Rectal smooth muscle tissue (tissue), 1 donor: ENCODE measurements around the gene COL18A1.
A peak's percentile ranks its signal among the peaks of the same experiment; 100 is the strongest.
"Not testable (repeated sequence)": the region's sequence is repeated elsewhere in the genome, so short reads cannot be mapped to it uniquely, and the experiment has no call there.

Experiments used
- H3K27ac ChIP-seq: one replicate; pipeline ENCODE4 v1.7.0; 2013; ENCODE audit warnings: low read depth, low read length, inconsistent platforms
- H3K27me3 ChIP-seq: one replicate; pipeline ENCODE4 v1.7.0; 2013; ENCODE audit warnings: low read length; ENCODE audit not compliant: control insufficient read depth, insufficient read depth
- H3K36me3 ChIP-seq: one replicate; pipeline ENCODE4 v1.7.0; 2013; ENCODE audit warnings: low read length; ENCODE audit not compliant: control insufficient read depth, insufficient read depth
- H3K4me1 ChIP-seq: one replicate; pipeline ENCODE4 v1.7.0; 2013; ENCODE audit warnings: low read length; ENCODE audit not compliant: control insufficient read depth, insufficient read depth
- H3K4me3 ChIP-seq: one replicate; pipeline ENCODE4 v1.7.0; 2013; ENCODE audit warnings: low read length
- H3K9ac ChIP-seq: one replicate; pipeline ENCODE4 v1.7.0; 2013; ENCODE audit warnings: low read length

The COL18A1 gene

DNA sequence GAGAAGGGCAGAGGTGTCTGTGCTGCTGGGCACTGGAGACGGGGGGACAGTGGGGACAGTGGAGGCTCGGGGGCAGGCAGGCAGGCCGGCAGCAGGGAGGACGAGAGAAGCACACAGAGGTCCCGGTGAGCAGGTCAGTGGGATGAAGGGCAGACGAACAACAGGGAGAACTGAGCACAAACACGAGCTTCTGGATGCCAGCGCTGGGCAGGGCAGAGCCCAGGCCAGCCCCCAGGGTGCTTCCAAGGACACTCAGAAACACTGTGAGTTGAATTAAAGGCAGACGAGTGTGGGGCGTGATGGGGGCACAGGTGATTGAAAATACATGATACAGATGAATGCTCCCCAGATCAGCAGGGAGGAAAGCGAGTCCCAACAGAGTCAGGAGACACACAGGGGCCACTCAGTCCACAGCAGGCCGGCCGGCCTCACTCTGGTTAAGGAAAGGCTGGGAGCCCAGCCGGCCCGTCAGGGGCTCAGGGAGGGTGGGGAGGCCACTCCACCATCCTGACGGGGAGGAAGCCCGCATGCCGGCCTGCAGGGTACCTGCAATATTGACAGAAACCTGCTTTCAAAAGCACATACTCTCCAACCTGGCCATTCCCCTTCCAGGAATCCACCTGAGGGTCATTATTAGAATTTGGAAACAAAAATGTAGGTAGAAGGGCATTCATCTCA is 123.2 kb downstream of the COL18A1 start:
- H3K4me1 ChIP-seq: no peaks in the 10 kb centered on the region

DNA sequence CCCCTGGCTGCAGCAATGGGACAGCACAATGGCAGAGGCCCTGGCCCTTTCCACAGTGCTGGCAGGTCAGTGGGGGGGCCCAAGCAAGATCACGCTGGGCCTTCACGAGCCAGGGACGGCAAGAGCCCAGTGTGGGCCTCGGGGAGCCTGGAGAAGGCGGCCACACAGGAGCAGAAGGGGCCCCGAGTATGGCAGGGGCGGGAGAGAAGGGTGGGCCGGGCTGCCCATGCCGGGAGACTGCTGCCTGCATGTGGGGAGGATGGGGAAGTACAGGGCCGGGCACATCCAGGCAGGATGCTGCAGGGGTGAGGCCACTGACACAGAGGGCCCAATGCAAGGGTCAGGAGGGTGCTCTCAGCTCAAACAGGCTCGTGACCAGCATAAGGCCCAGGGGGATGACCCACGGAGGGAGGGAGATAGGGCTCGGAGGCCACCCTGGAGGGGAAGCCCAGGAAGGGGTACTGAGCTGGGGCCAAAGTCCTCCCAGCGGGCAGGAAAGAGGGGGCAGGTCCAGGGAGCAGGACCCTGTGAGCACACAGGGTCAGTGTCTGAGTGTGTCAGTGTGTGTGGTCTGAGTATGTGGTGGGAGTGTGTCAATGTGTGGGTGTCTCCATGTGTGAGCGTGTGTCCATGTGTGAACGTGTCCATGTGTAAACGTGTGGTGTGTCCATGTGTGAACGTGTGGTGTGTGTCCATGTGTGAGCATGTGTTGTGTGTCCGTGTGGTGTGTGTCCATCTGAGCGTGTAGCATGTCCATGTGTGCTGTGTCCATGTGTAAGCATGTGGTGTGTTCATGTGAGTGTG is 124.2 kb downstream of the COL18A1 start:
- H3K9ac ChIP-seq: no peak overlapping the region
- no peak overlapping the region for H3K27ac ChIP-seq
- no peak overlapping the region for H3K4me3 ChIP-seq
- peaks cover 9% of the 10 kb centered on the region for H3K36me3 ChIP-seq
- no peaks in the 10 kb centered on the region for H3K27me3 ChIP-seq
- H3K4me1 ChIP-seq: no peaks in the 10 kb centered on the region

More for the DNA sequence above, 123.2 kb downstream of the COL18A1 start:
- Histone ChIP-seq H3K27ac (no peak overlapping the region), H3K36me3 (peaks cover 9% of the 10 kb centered on the region), H3K9ac (no peak overlapping the region), H3K4me3 (no peak overlapping the region), H3K27me3 (no peaks in the 10 kb centered on the region)

DNA sequence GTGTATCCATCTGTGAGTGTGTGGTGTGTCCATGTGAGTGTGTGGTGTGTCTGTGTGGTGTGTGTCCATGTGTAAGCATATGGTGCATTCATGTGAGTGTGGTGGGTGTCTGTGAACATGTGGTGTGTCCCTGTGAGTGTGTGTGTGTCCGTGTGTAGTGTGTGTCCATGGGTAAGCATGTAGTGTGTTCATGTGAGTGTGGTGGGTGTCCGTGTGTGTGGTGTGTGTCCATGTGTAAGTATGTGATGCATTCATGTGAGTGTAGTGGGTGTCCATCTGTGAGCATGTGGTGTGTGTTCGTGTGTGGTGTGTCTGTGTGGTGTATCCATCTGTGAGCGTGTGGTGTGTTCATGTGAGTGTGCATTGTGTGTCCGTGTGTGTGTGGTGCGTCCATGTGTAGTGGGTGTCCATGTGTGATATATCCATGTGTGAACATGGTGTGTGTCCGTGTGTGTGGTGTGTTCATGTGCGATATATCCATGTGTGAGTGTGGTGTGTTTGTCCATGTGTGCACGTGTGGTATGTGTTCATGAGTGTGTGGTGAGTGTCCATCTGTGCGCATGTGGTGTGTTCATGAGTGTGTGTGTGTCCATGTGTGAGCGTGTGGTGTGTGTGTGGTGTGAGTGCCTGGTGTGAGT is 124.9 kb downstream of the COL18A1 start:
- H3K36me3 ChIP-seq: peaks cover 9% of the 10 kb centered on the region
- H3K4me3 ChIP-seq: no peak overlapping the region
- H3K27me3 ChIP-seq: no peaks in the 10 kb centered on the region
- no peak overlapping the region for H3K9ac ChIP-seq
- H3K4me1 ChIP-seq: no peaks in the 10 kb centered on the region
- H3K27ac ChIP-seq: no peak overlapping the region

DNA sequence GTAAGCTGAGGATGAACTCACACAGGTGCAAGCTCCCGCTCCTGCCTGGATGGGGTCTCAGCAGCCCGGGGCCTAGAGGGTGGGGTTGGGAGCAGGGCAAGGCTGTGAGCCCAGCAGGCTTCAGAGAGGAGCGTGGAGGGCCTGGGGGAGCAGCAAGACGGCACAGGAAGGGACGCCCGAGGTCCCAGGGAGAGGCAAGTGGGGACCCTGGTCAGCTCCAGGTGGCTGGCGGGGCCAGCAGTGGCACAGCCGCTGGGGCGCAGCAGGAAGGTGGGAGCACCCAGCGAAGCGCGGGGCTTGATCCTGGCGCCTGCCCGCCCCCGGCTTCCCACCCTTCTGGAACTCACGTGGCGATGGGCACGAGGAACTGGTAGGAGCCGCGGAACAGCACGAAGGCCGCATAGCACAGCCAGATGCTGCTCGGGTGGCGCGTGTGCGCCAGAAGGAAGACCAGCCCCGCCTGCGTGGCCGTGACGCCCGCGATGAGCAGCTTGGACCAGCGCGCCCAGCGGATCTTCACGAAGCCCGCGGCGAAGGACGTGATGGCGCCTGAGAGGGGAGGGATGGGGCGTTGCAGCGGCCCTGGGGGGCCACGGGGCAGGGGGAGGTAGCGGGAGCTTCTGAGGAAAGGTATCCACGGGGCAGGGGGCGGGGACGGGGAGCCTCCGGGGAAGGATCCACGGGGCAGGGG is 125.6 kb downstream of the COL18A1 start:
- H3K4me3 ChIP-seq: no peak overlapping the region
- no peak overlapping the region for H3K27ac ChIP-seq
- H3K36me3 ChIP-seq: peaks cover 9% of the 10 kb centered on the region
- no peaks in the 10 kb centered on the region for H3K27me3 ChIP-seq
- H3K9ac ChIP-seq: no peak overlapping the region
- H3K4me1 ChIP-seq: no peaks in the 10 kb centered on the region

DNA sequence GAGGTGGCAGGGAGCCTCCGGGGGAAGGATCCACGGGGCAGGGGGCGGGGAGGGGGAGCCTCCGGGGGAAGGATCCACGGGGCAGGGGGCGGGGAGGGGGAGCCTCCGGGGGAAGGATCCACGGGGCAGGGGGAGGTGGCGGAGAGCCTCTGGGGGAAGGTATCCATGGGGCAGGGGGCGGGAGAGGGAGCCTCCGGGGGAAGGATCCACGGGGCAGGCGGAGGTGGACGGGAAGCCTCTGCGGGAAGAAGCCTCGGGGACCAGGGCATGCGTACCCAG is 126.1 kb downstream of the COL18A1 start:
- not testable (repeated sequence) for H3K4me1 ChIP-seq, H3K27me3 ChIP-seq, H3K9ac ChIP-seq, H3K36me3 ChIP-seq, H3K4me3 ChIP-seq, H3K27ac ChIP-seq

DNA sequence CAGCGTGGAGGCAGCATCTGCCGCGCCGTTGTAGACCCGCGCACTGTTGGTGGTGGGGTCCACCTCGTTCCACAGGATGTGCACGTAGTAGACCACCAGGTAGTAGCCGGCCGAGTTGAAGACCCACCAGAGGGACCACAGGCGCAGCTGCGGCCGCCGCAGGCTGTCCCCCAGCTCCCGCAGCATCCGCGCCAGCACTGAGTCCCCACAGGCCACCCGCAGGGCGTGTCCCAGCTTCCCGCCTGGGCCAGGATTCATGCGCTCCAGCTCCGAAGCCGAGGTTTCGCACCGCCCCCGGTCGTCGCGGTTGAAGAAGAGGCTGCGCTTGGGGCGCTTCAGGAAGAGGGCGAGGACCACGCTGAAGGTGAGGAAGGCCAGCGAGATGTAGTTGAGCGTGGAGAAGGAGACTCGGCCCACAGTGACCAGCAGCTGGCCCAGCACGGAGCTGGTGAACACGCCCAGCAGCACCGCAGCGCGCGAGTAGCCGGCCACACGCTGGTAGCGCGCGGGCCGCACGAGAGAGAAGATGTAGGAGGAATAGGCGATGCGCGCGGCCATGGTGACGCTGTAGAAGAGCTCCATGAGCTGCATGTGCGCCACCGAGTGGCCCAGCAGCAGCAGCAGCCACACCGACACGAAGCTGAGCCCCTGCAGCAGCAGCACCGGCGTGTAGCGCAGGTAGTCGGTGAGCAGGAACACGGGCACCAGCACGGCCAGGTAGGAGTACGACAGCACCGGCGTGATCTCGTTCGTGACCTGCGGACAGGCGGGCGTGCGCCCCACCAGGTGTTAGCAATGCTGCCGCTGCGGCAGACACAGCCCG is 126.6 kb downstream of the COL18A1 start:
- Histone ChIP-seq H3K4me1 (no peaks in the 10 kb centered on the region), H3K4me3 (no peak overlapping the region), H3K27me3 (no peaks in the 10 kb centered on the region), H3K27ac (no peak overlapping the region), H3K9ac (no peak overlapping the region), H3K36me3 (peaks cover 9% of the 10 kb centered on the region)

DNA sequence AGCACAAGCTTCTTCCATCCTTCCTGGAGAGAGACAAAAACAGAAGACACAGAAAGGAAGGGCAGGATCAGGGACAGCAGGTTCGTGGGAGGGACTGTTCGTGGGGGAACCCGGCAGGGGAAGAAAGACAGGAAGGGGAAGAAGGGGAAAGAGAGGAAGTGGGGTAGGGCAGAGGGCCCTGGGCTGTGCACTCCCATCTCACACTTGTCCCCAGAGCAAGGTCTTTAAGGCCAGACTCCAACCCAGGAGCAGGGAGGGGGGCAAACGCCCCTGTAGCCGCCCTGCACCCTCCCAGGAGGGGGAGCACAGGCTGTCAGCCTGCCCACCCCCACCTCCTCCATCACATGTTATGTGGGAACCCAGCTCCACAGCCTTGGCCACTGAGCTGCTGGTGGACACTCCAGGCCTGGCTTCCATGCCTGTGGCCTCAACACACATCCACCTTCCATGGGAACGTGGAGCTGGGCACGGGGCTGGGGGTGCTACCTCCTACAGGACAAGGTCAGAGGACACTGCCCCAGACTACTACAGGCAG is 127.9 kb downstream of the COL18A1 start:
- Histone ChIP-seq H3K27me3 (no peaks in the 10 kb centered on the region), H3K9ac (no peak overlapping the region), H3K4me1 (no peaks in the 10 kb centered on the region), H3K27ac (no peak overlapping the region), H3K4me3 (no peak overlapping the region), H3K36me3 (peaks cover 9% of the 10 kb centered on the region)

DNA sequence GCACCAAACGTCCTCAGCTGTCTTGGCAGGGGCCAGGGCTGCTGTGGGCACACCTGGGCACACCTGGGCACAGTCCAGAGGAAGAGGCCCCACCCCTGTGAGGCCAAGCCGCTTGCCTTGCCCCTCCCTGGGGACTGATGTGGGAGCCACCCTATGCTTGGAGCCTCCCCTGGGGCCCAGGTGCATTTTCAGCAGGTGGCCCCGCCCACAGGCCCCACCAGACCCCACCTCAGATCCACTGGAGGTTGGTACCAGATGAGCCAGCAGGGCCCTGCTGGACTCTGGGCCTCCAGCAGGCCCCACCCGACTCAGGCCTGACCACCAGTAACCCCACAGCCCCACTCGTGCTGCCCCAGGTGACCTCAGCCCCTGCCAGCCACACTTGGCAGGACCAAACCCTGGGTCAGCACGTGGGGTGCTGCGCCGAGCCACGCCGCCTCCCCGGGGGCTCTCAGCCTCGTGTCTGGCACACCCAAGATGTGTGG is 128.4 kb downstream of the COL18A1 start:
- Histone ChIP-seq H3K4me3 (no peak overlapping the region), H3K36me3 (peaks cover 9% of the 10 kb centered on the region), H3K27ac (no peak overlapping the region), H3K4me1 (no peaks in the 10 kb centered on the region), H3K27me3 (no peaks in the 10 kb centered on the region), H3K9ac (no peak overlapping the region)

DNA sequence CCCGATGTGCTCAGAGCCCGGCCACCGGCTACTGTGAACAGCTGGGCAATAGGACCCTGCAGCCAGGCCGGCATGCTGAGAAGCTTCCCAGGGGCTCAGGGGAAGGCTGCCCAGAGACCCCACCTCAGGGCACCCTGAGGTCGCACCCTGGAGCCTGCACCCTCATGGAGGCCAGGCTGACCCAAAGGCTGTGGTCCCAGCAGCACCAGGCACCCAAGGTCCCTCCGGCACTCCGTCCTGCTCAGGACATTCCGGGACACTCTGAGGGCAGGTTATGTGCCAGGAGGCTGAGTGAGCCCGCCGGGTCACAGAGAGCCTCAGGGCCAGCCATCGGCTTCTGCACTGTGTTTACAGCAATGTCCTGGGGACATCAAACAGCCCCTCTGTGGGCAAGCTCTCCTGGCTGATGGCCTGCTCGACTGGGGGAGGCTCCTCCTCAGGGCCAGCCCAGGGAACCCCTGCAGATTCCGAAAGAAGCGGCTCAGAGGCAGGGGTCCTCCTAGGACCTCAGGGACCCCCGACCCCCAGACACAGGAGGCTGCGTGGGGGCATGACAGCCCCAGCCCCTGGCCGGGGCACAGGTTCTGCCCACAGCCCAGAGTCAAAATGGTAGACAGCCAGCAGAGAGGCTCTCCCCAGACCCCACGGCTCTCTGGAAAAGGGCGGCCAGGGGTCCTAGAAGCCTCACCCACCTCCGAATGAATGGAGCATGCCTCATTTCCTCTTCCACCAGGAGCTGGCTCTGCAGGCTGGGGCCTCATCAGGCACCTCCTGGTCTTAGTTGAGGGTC is 129.1 kb downstream of the COL18A1 start:
- Histone ChIP-seq H3K27me3 (no peaks in the 10 kb centered on the region), H3K9ac (peak overlapping the region; percentile 10), H3K27ac (no peak overlapping the region), H3K4me3 (no peak overlapping the region), H3K4me1 (no peaks in the 10 kb centered on the region), H3K36me3 (peaks cover 9% of the 10 kb centered on the region)

DNA sequence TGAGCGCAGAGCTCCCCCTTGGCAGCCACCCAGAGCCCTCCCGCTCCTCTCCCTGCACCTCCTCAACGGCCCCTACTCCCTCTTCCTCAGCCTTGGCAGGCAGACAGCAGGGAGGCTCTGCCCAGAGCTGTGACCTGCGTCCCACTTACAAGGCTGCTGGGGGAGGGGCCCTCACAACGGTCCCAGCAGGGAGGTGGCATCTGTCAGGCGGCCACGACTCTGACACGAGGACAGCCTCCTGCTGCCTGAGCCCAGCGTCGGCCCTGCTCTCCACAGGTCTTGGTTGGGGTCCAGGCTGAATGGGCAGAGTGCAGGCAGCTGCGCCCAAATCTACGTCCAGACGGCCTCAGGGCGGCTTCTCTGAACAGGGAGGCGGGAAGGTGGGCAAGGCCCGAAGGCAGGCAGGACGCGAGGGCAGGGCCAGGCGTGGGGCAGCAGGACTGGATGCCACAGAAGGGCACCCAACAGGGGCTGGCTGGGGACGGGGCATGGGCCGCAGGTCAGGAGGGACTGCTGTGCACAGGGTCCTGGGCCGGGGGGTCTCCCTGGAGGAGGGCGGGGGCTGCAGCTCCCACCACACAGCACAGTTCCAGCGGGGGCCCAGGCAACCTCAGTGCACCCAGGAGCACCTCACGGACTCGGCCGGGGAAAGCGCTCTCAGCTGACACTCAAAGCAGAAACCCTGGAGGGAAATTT is 129.8 kb downstream of the COL18A1 start:
- no peak overlapping the region for H3K9ac ChIP-seq
- no peaks in the 10 kb centered on the region for H3K4me1 ChIP-seq
- no peaks in the 10 kb centered on the region for H3K27me3 ChIP-seq
- no peak overlapping the region for H3K27ac ChIP-seq
- peaks cover 5% of the 10 kb centered on the region for H3K36me3 ChIP-seq
- H3K4me3 ChIP-seq: no peak overlapping the region
